H1 (cell line): Measurements from ENCODE around the gene NYAP2. TPM values are rescaled to one million over a fixed set of nuclear protein-coding genes. Genes with fewer than 3 reads are reported as not detected.
A peak's percentile ranks its signal among the peaks of the same experiment; 100 is the strongest.

Experiments used
- CTCF ChIA-PET: fragments of 300-600 bp; sonication (Branson Sonifier 250); formaldehyde crosslinking; loops from one replicate; lab custom pipeline; 2021; ENCODE audit not compliant: partially characterized antibody; lab: Charles Lee
- POLR2A ChIA-PET: fragments of 300-600 bp; sonication (Branson Sonifier 250); formaldehyde crosslinking; loops from one replicate; lab custom pipeline; 2021; ENCODE audit warnings: inconsistent platforms; ENCODE audit not compliant: partially characterized antibody; lab: Charles Lee
- DNase-seq, 2 experiments: peaks; one replicate each; pipeline versions ENCODE4 v3.0.0 to v3.0.0-alpha.2; 2010 to 2022; ENCODE audit warnings: low spot score in 2 of 2, low read depth in 1 of 2, mixed read lengths in 1 of 2
- FAIRE-seq: peaks from 2 replicates; lab custom pipeline; 2011; peaks lifted over from hg19 to GRCh38; lab: Jason Lieb, UNC
- H2AFZ ChIP-seq: 2 replicates; pipeline ENCODE4 v1.8.1; 2012; ENCODE audit warnings: low read length, inconsistent platforms
- H2AK5ac ChIP-seq: 2 replicates; pipeline ENCODE4 v1.6.1; 2013; ENCODE audit warnings: low read depth, low read length
- H2BK120ac ChIP-seq: replicated peaks from 2 replicates; pipeline ENCODE3; 2013; ENCODE audit warnings: low read depth, low read length, inconsistent platforms
- H2BK12ac ChIP-seq: 2 replicates; pipeline ENCODE4 v1.6.1; 2013; ENCODE audit warnings: low read depth, low read length
- H2BK15ac ChIP-seq: 2 replicates; pipeline ENCODE4 v1.6.1; 2013; ENCODE audit warnings: low read length
- H2BK20ac ChIP-seq: 2 replicates; pipeline ENCODE4 v1.6.1; 2013; ENCODE audit warnings: low read length
- H2BK5ac ChIP-seq: 2 replicates; pipeline ENCODE4 v1.6.1; 2013; ENCODE audit warnings: low read depth, low read length
- H3K14ac ChIP-seq: 2 replicates; pipeline ENCODE4 v1.6.1; 2013; ENCODE audit warnings: inconsistent platforms; ENCODE audit not compliant: insufficient read length
- H3K18ac ChIP-seq: 2 replicates; pipeline ENCODE4 v1.6.1; 2013; ENCODE audit warnings: low read length; ENCODE audit errors: extremely low read depth
- H3K23ac ChIP-seq: 2 replicates; pipeline ENCODE4 v1.6.1; 2013; ENCODE audit warnings: inconsistent platforms; ENCODE audit not compliant: insufficient read length
- H3K23me2 ChIP-seq: 2 replicates; pipeline ENCODE4 v1.6.1; 2013; ENCODE audit warnings: low read depth, low read length
- H3K27ac ChIP-seq: 2 replicates; pipeline ENCODE4 v1.6.1; 2011; ENCODE audit warnings: low read depth, low read length, inconsistent platforms
- H3K27me3 ChIP-seq, 4 experiments: replicated peaks in 1 of 4; 1 replicate in 1 of 4; 2 replicates in 3 of 4; pipeline versions ENCODE4 v1.6.1 to v1.8.1; 2011 to 2013; ENCODE audit warnings: low read length in 3 of 4, mild to moderate bottlenecking in 3 of 4, inconsistent platforms in 2 of 4, mixed read lengths in 2 of 4, moderate library complexity in 1 of 4; ENCODE audit not compliant: control insufficient read depth in 3 of 4, insufficient read depth in 3 of 4; ENCODE audit errors: extremely low read depth in 1 of 4
- H3K36me3 ChIP-seq, 4 experiments: 2 replicates each; pipeline versions ENCODE4 v1.6.1 to v1.8.1; 2011 to 2013; ENCODE audit warnings: mild to moderate bottlenecking in 4 of 4, low read length in 3 of 4, moderate library complexity in 2 of 4, control low read depth in 1 of 4, inconsistent platforms in 1 of 4; ENCODE audit not compliant: insufficient read depth in 4 of 4, control insufficient read depth in 2 of 4
- H3K4ac ChIP-seq: replicated peaks from 2 replicates; pipeline ENCODE3; 2013; ENCODE audit warnings: low read length, low read depth, mixed read lengths, inconsistent platforms; ENCODE audit not compliant: insufficient read length
- H3K4me1 ChIP-seq, 4 experiments: replicated peaks in 1 of 4; 1 replicate in 1 of 4; 2 replicates in 3 of 4; pipeline versions ENCODE4 v1.6.1 to v1.8.1; 2011 to 2013; ENCODE audit warnings: low read length in 3 of 4, inconsistent platforms in 2 of 4, mixed read lengths in 1 of 4; ENCODE audit not compliant: insufficient read depth in 4 of 4, control insufficient read depth in 3 of 4
- H3K4me2 ChIP-seq, 2 experiments: 2 replicates each; pipeline versions ENCODE4 v1.6.1 to v1.8.1; 2011 to 2013; ENCODE audit warnings: low read depth in 2 of 2, low read length in 2 of 2, control low read depth in 1 of 2, inconsistent platforms in 1 of 2, mild to moderate bottlenecking in 1 of 2; ENCODE audit not compliant: insufficient read depth in 1 of 2
- H3K4me3 ChIP-seq, 4 experiments: fragments of 200-600, 300-600 bp in 1 of 4; sonication (generic), shearing (Covaris generic), sonication (Bioruptor Twin) in 1 of 4; 2 replicates each; pipeline versions ENCODE4 v1.5.1 to v1.8.1; 2011 to 2016; ENCODE audit warnings: low read length in 4 of 4, low read depth in 3 of 4, control low read depth in 2 of 4, inconsistent platforms in 2 of 4, mild to moderate bottlenecking in 2 of 4, mixed read lengths in 1 of 4, moderate library complexity in 1 of 4; ENCODE audit not compliant: insufficient read depth in 2 of 4; ENCODE audit errors: extremely low read depth in 1 of 4
- H3K56ac ChIP-seq: replicated peaks from 2 replicates; pipeline ENCODE3; 2013; ENCODE audit warnings: low read depth, mild to moderate bottlenecking, mixed read lengths, low read length, inconsistent platforms; ENCODE audit not compliant: insufficient read length
- H3K79me1 ChIP-seq: 2 replicates; pipeline ENCODE4 v1.6.1; 2013; ENCODE audit warnings: low read depth, low read length, control low read depth
- H3K79me2 ChIP-seq, 2 experiments: 2 replicates each; pipeline versions ENCODE4 v1.6.1 to v1.8.1; 2012 to 2013; ENCODE audit warnings: low read length in 2 of 2, mild to moderate bottlenecking in 2 of 2, inconsistent platforms in 1 of 2; ENCODE audit not compliant: insufficient read depth in 2 of 2, control insufficient read depth in 1 of 2
- H3K9ac ChIP-seq, 4 experiments: replicated peaks in 1 of 4; 1 replicate in 1 of 4; 2 replicates in 3 of 4; pipeline versions ENCODE4 v1.6.1 to v1.8.1; 2011 to 2013; ENCODE audit warnings: low read depth in 3 of 4, low read length in 3 of 4, control low read depth in 2 of 4, mild to moderate bottlenecking in 2 of 4, moderate library complexity in 2 of 4, inconsistent platforms in 1 of 4; ENCODE audit errors: extremely low read depth in 1 of 4
- H3K9me3 ChIP-seq, 2 experiments: 2 replicates each; pipeline versions ENCODE4 v1.6.1 to v1.8.1; 2012 to 2013; ENCODE audit warnings: mild to moderate bottlenecking in 2 of 2, moderate library complexity in 2 of 2, control low read depth in 1 of 2, inconsistent platforms in 1 of 2, low read depth in 1 of 2, low read length in 1 of 2, mixed read lengths in 1 of 2; ENCODE audit not compliant: insufficient read depth in 2 of 2
- H4K20me1 ChIP-seq, 2 experiments: replicated peaks in 1 of 2; 2 replicates each; pipeline versions ENCODE3 to v1.8.1; 2011 to 2013; ENCODE audit warnings: inconsistent platforms in 2 of 2, low read length in 2 of 2, mild to moderate bottlenecking in 1 of 2; ENCODE audit not compliant: insufficient read depth in 2 of 2, control insufficient read depth in 1 of 2
- H4K5ac ChIP-seq: 2 replicates; pipeline ENCODE4 v1.6.1; 2013; ENCODE audit warnings: low read length, low read depth, mixed read lengths, inconsistent platforms; ENCODE audit not compliant: insufficient read length
- H4K8ac ChIP-seq: 2 replicates; pipeline ENCODE4 v1.8.0; 2013; ENCODE audit warnings: mild to moderate bottlenecking, moderate library complexity, low read length, inconsistent platforms; ENCODE audit not compliant: insufficient read depth; ENCODE audit errors: extremely low read depth
- H4K91ac ChIP-seq: replicated peaks from 2 replicates; pipeline ENCODE3; 2013; ENCODE audit warnings: low read length, mixed read lengths, inconsistent platforms; ENCODE audit not compliant: insufficient read length
- CREB1 ChIP-seq: IDR thresholded peaks from 2 replicates; pipeline ENCODE4 v1.6.1; 2012; ENCODE audit warnings: inconsistent platforms
- EP300 ChIP-seq, 2 experiments: IDR thresholded peaks; 1 replicate in 1 of 2; 2 replicates in 1 of 2; pipeline ENCODE4 v1.6.1; 2011 to 2012; ENCODE audit warnings: low read depth in 2 of 2, low read length in 2 of 2, mild to moderate bottlenecking in 2 of 2, borderline replicate concordance in 1 of 2, inconsistent platforms in 1 of 2, moderate library complexity in 1 of 2
- POU5F1 ChIP-seq: IDR thresholded peaks from 2 replicates; pipeline ENCODE4 v1.6.1; 2011; ENCODE audit warnings: low read depth, mild to moderate bottlenecking, low read length, moderate library complexity
- RAD21 ChIP-seq, 2 experiments: IDR thresholded peaks in 1 of 2; conservative IDR thresholded peaks in 1 of 2; 2 replicates each; pipeline ENCODE4 v1.6.1; 2011; ENCODE audit warnings: low read depth in 2 of 2, low read length in 2 of 2, improper control_type of control experiment in 1 of 2, inconsistent platforms in 1 of 2, mild to moderate bottlenecking in 1 of 2, moderate library complexity in 1 of 2
- TAF7 ChIP-seq: optimal IDR thresholded peaks from 2 replicates; pipeline ENCODE3; 2011; ENCODE audit warnings: low read depth, mild to moderate bottlenecking, inconsistent platforms, low read length, moderate library complexity, borderline replicate concordance
- TCF12 ChIP-seq: IDR thresholded peaks from 2 replicates; pipeline ENCODE4 v1.6.1; 2011; ENCODE audit warnings: low read depth, mild to moderate bottlenecking, low read length
- WGBS, 2 experiments: shearing (Covaris generic) in 1 of 2; methylation state at CpG; one replicate each; pipeline versions ENCODE4 v1.1.6 to v1.1.7; 2013 to 2015; ENCODE audit warnings: low lambda C conversion rate in 2 of 2, mixed read lengths in 2 of 2, inconsistent platforms in 1 of 2, low coverage in 1 of 2, missing lambda C conversion rate in 1 of 2; ENCODE audit not compliant: insufficient replicate concordance in 2 of 2, insufficient coverage in 1 of 2, insufficient read length in 1 of 2; ENCODE audit errors: extremely low coverage in 1 of 2, missing lambda C conversion rate in 1 of 2; 5-methylcytosine and 5-hydroxymethylcytosine counted together
- polyA plus RNA-seq, 7 experiments: library from polyadenylated mRNA; depleted of rRNA in 3 of 7; stranded (reverse) in 5 of 7; unstranded in 2 of 7; fragments of >200 nt in 5 of 7; fragments of 200-250 nt in 2 of 7; gene quantifications; 1 replicate in 5 of 7; 2 replicates in 1 of 7; 4 replicates in 1 of 7; pipeline versions ENCODE4 v1.2.1 to v1.2.3, GENCODE V29; 2011 to 2013; ENCODE audit warnings: missing spikeins in 2 of 7, mixed read lengths in 2 of 7
- total RNA-seq: library from RNA; stranded (reverse); fragmentation: NEBNext Ultra II Directional; extraction: Animal tissue kit (Norgen Biotek cat#: 25700); gene quantifications from 2 replicates; pipeline ENCODE4 v1.2.1, GENCODE V29; 2021

The NYAP2 gene
- total and polyA plus RNA-seq, 2 of the 8 experiments (the other 6 are each of a cell fraction or from before 2014, with no cell fraction given), result not detected

DNA sequence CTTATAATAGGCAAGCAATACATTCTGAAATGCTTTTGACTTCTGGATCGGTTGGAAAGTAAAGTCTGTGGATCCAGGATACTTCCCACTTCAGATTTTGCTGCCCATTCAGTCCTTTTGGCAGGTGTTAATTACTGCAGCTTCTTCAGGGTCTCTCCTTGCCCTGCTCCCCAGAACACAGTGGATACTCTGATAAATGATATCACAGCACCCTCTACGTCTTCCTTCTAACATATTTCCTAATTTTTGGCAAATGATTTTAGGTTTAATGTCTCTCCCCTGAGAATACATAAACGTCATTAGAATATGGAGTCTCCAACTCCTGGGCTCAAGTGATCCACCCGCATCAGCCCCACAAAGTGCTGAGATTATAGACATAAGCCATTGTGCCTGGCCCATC, 249.8 kb downstream of the NYAP2 start:
- no peak overlapping the region for H3K56ac ChIP-seq
- no peaks in the 10 kb centered on the region for H3K79me1 ChIP-seq
- H2BK20ac ChIP-seq, result no peak overlapping the region
- no peak overlapping the region for H3K9ac ChIP-seq
- no peak overlapping the region for H2BK15ac ChIP-seq
- no peak overlapping the region for H4K8ac ChIP-seq
- no peak overlapping the region for H4K5ac ChIP-seq
- POLR2A ChIA-PET, result no interaction called here
- H2BK120ac ChIP-seq, result no peak overlapping the region
- H3K27ac ChIP-seq, result no peak overlapping the region
- H3K4me1 ChIP-seq, result no peaks in the 10 kb centered on the region
- no peak overlapping the region for H2BK12ac ChIP-seq
- H3K23me2 ChIP-seq, result no peaks in the 10 kb centered on the region
- 86% methylated on average over 4 of the region's 4 CpGs; no CpG with 5 or more reads in 1 of the 2 experiments for WGBS, 2 experiments
- no peak overlapping the region for H3K4ac ChIP-seq
- no peak overlapping the region for H2AFZ ChIP-seq
- CTCF ChIA-PET, result interaction anchor here (0.7 to 4.9 kb wide), 7 partner anchors 11 to 1336 kb away, joined by 3 to 29 read pairs (median 4); no protein-coding TSS in a partner anchor
- H3K14ac ChIP-seq, result no peak overlapping the region
- H4K20me1 ChIP-seq, result no peaks in the 10 kb centered on the region
- H3K79me2 ChIP-seq, result no peaks in the 10 kb centered on the region
- H3K23ac ChIP-seq, result no peak overlapping the region
- H3K9me3 ChIP-seq, result no peaks in the 10 kb centered on the region
- no peaks in the 10 kb centered on the region for H3K36me3 ChIP-seq
- TF ChIP-seq RAD21 (IDR thresholded peaks at IDR 0.05 in 1 of 2, conservative IDR thresholded peaks at IDR 0.05 in 1 of 2; ENCODE audit: low read depth in 2 of 2, low read length in 2 of 2) (peak; percentile 14 to 31; a peak in 2 of 4 replicates), CREB1 (no peak), POU5F1 (no peak), TCF12 (no peak), TAF7 (no peak), EP300 (IDR thresholded peaks at IDR 0.05; ENCODE audit: borderline replicate concordance in 1 of 2, low read depth in 2 of 2, low read length in 2 of 2) (no peak)
- H3K4me2 ChIP-seq, result no peak overlapping the region
- DNase-seq (no peak), FAIRE-seq (no peak)
- H4K91ac ChIP-seq, result no peak overlapping the region
- no peak overlapping the region for H2BK5ac ChIP-seq
- H3K18ac ChIP-seq, result no peak overlapping the region
- H3K27me3 ChIP-seq, result no peaks in the 10 kb centered on the region
- no peak overlapping the region for H3K4me3 ChIP-seq
- no peak overlapping the region for H2AK5ac ChIP-seq
